ENCODE measurements around the gene LDHB. TPM values are rescaled to one million over a fixed set of nuclear protein-coding genes. Genes with fewer than 3 reads are reported as not detected.
"Not testable (repeated sequence)": the region's sequence is repeated elsewhere in the genome, so short reads cannot be mapped to it uniquely, and the experiment has no call there.

The LDHB gene
- total and polyA plus RNA-seq, 10 donors: 166 to 346 (median 263) TPM

DNA sequence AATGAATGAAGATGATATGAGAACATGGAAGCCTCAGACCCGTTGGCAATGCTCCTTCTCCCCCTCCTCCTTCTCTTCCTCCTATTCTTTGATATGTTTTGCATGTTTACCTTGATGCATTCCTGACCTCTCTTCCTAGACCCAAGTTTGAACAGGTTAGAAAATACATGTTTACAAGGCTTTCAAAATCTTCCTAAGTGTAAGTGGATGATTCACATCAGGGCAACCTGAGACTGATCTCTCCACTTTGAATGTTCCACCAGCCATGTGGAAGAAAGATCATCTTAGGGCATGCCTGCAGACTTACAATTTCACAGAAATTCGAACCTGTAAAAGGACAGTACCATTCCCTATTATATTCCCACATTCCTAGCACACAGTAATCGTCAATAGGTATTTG, 18.0 kb upstream of the LDHB start:
- no peak for TF ChIP-seq POLR2A (IDR thresholded peaks at IDR 0.05)
- TF ChIP-seq, protein P1, sequence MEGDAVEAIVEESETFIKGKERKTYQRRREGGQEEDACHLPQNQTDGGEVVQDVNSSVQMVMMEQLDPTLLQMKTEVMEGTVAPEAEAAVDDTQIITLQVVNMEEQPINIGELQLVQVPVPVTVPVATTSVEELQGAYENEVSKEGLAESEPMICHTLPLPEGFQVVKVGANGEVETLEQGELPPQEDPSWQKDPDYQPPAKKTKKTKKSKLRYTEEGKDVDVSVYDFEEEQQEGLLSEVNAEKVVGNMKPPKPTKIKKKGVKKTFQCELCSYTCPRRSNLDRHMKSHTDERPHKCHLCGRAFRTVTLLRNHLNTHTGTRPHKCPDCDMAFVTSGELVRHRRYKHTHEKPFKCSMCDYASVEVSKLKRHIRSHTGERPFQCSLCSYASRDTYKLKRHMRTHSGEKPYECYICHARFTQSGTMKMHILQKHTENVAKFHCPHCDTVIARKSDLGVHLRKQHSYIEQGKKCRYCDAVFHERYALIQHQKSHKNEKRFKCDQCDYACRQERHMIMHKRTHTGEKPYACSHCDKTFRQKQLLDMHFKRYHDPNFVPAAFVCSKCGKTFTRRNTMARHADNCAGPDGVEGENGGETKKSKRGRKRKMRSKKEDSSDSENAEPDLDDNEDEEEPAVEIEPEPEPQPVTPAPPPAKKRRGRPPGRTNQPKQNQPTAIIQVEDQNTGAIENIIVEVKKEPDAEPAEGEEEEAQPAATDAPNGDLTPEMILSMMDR (IDR thresholded peaks at IDR 0.05 in 8 of 11, conservative IDR thresholded peaks at IDR 0.05 in 3 of 11): no peak
- TF ChIP-seq POLR2AphosphoS5 (IDR thresholded peaks at IDR 0.05): no peak
- Histone ChIP-seq H3K4me3 (no peak overlapping the region), H3K27me3 (replicated peaks in 1 of 7) (peaks cover 0 to 7% (median 0%) of the 10 kb centered on the region in 7 donors), H3K27ac (no peak overlapping the region), H3K9me3 (no peaks in the 10 kb centered on the region), H3K36me3 (no peaks in the 10 kb centered on the region), H3K4me1 (peaks cover 0 to 8% (median 0%) of the 10 kb centered on the region in 6 donors)
- DNase-seq: no peak
- intact Hi-C loops (cut with DNase I; ENCODE audit: low total_unique reads): no loop called here
- WGBS, 5 donors: 70 to 84% (median 73%) methylated on average over 3 of the region's 3 CpGs

DNA sequence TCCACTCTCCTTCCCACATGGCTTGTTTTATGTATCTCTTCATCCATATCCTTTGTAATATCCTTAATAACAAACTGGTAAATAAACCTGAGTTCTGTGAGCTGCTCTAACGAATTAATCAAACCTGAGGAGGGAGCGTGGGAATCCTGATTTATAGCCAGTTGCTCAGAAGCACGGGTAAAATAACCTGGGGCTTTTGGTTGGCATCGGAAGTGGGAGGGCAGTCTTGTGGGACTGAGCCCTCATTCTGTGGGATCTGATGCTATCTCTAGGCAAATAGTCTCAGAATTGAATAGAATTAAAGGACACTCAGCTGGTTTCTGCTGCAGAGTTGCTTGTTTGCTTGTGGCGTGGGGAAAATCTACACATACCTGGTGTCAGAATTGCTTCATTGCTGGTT, 17.5 kb upstream of the LDHB start:
- intact Hi-C loops (cut with DNase I; ENCODE audit: low total_unique reads): no loop called here
- TF ChIP-seq POLR2A (IDR thresholded peaks at IDR 0.05): no peak
- TF ChIP-seq, protein P1 (IDR thresholded peaks at IDR 0.05 in 8 of 11, conservative IDR thresholded peaks at IDR 0.05 in 3 of 11): no peak
- TF ChIP-seq POLR2AphosphoS5 (IDR thresholded peaks at IDR 0.05): no peak
- WGBS, 5 donors: 78 to 89% (median 88%) methylated on average over 5 of the region's 5 CpGs
- no peak for DNase-seq
- Histone ChIP-seq H3K9me3 (no peaks in the 10 kb centered on the region), H3K4me3 (no peak overlapping the region), H3K27me3 (replicated peaks in 1 of 7) (peaks cover 0 to 6% (median 0%) of the 10 kb centered on the region in 7 donors), H3K27ac (no peak overlapping the region), H3K36me3 (no peaks in the 10 kb centered on the region), H3K4me1 (peaks cover 0 to 3% (median 0%) of the 10 kb centered on the region in 6 donors)

DNA sequence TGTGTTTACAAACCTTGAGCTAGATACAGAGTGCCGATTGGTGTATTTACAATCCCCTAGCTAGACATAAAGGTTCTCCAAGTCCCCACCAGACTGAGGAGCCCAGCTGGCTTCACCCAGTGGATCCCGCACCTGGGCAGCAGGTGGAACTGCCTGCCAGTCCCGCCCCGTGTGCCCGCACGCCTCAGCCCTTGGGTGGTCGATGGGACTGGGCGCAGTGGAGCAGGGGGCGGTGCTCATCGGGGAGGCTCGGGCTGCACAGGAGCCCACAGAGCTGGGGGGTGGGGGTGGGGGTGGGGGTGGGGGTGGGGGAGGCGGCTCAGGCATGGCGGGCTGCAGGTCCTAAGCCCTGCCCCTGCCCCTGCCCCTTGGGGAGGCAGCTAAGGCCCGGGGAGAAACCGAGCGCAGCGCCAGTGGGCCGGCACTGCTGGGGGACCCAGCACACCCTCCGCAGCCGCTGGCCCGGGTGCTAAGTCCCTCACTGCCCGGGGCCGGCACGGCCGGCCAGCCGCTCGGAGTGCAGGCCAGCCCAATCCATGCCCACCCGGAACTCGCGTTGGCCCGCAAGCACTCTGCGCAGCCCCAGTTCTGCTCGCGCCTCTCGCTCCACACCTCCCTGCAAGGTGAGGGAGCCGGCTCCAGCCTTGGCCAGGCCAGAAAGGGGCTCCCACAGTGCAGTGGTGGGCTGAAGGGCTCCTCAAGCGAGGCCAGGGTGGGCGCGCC, 16.3 kb upstream of the LDHB start:
- H3K9me3 ChIP-seq; H3K27me3 ChIP-seq (replicated peaks in 1 of 7); H3K27ac ChIP-seq; H3K4me1 ChIP-seq; H3K4me3 ChIP-seq; intact Hi-C loops (cut with DNase I; ENCODE audit: low total_unique reads); DNase-seq; H3K36me3 ChIP-seq: not testable (repeated sequence)
- 92 to 98% (median 96%) methylated on average over 14 to 39 of the region's 39 CpGs for WGBS, 5 donors

DNA sequence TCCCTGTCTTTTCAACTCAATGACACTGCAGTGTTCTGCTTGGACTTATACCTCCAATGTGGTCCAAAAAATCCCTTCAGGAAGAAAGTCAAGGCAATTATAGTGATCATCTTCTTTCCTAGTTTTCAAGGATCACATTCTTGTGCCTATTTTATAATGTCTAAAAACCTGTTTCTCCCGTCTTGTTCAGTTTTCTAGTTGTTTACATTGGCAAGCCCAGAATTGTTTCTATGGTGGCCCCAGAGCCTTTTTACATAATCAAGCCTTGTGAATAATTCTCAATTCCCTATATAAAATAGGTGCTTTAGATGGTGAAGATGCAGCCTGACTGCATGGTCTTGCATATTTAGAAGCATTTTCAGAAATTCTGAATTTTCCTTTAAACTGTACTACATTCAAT, 14.5 kb upstream of the LDHB start:
- no peak for DNase-seq
- Histone ChIP-seq H3K27me3 (replicated peaks in 1 of 7) (peaks cover 0 to 6% (median 0%) of the 10 kb centered on the region in 7 donors), H3K4me1 (no peaks in the 10 kb centered on the region), H3K36me3 (no peaks in the 10 kb centered on the region), H3K27ac (no peak overlapping the region), H3K4me3 (no peak overlapping the region), H3K9me3 (no peaks in the 10 kb centered on the region)
- intact Hi-C loops (cut with DNase I; ENCODE audit: low total_unique reads): no loop called here
- WGBS, 5 donors: 76 to 92% (median 86%) methylated on average over 1 of the region's 1 CpG
- TF ChIP-seq, protein P1 (IDR thresholded peaks at IDR 0.05 in 8 of 11, conservative IDR thresholded peaks at IDR 0.05 in 3 of 11): no peak
- TF ChIP-seq POLR2A (IDR thresholded peaks at IDR 0.05) (no peak), POLR2AphosphoS5 (IDR thresholded peaks at IDR 0.05) (no peak)
